Stimulated activated CD4-positive, alpha-beta T cell treated with anti-CD3 and anti-CD28 coated beads, Interleukin-15, amount 100 ng/mL, for 24 hours (primary cell): Measurements from ENCODE around the gene STARD8.
"Not testable (repeated sequence)": the region's sequence is repeated elsewhere in the genome, so short reads cannot be mapped to it uniquely, and the experiment has no call there.

Experiments
- DNase-seq: peaks from one replicate; pipeline ENCODE4 v3.0.0-alpha.2; 2020

The STARD8 gene

GRCh38 chrX:68647156-68647957 lies at the start of gene STARD8:
STARD8 (plus strand) TSS chrX:68647666; CDS start chrX:68647883, 217 bp downstream.
- no peak for DNase-seq

- no peak for DNase-seq
Measured at GRCh38 chrX:68598841-68599240, 48.6 kb upstream of the STARD8 start.

- no peak for DNase-seq
Measured at GRCh38 chrX:68599256-68600152, 48.0 kb upstream of the STARD8 start.

GRCh38 chrX:68604216-68604615 lies 43.2 kb upstream of the STARD8 start:
- not testable (repeated sequence) for DNase-seq

GRCh38 chrX:68614733-68615132 lies 32.7 kb upstream of the STARD8 start:
- not testable (repeated sequence) for DNase-seq

- no peak for DNase-seq
Measured at GRCh38 chrX:68627986-68628385, 19.5 kb upstream of the STARD8 start.

GRCh38 chrX:68629936-68630335 lies 17.5 kb upstream of the STARD8 start:
- DNase-seq = not testable (repeated sequence)

GRCh38 chrX:68631336-68631735 lies 16.1 kb upstream of the STARD8 start:
- no peak for DNase-seq

GRCh38 chrX:68632491-68632890 lies 15.0 kb upstream of the STARD8 start:
- no peak for DNase-seq

GRCh38 chrX:68633981-68634380 lies 13.5 kb upstream of the STARD8 start:
- no peak for DNase-seq

GRCh38 chrX:68634649-68635227 lies 12.7 kb upstream of the STARD8 start:
- DNase-seq = no peak

- DNase-seq = no peak
Measured at GRCh38 chrX:68640661-68641060, 6.8 kb upstream of the STARD8 start.

- DNase-seq = no peak
Measured at GRCh38 chrX:68644861-68645260, 2.6 kb upstream of the STARD8 start.

- DNase-seq = no peak
Measured at GRCh38 chrX:68646421-68646820, 1.0 kb upstream of the STARD8 start.

GRCh38 chrX:68648960-68649359 lies 1.5 kb downstream of the STARD8 start:
- DNase-seq = no peak

GRCh38 chrX:68650491-68650890 lies 3.0 kb downstream of the STARD8 start:
- no peak for DNase-seq

- DNase-seq = no peak
Measured at GRCh38 chrX:68651110-68651509, 3.6 kb downstream of the STARD8 start.

GRCh38 chrX:68652326-68653170 lies 5.1 kb downstream of the STARD8 start:
- DNase-seq = no peak

- no peak for DNase-seq
Measured at GRCh38 chrX:68654693-68655092, 7.2 kb downstream of the STARD8 start.

- not testable (repeated sequence) for DNase-seq
Measured at GRCh38 chrX:68656473-68656872, 9.0 kb downstream of the STARD8 start.

GRCh38 chrX:68658530-68658929 lies 11.1 kb downstream of the STARD8 start:
- DNase-seq = no peak

- no peak for DNase-seq
Measured at GRCh38 chrX:68659385-68659784, 11.9 kb downstream of the STARD8 start.

- no peak for DNase-seq
Measured at GRCh38 chrX:68659786-68660185, 12.3 kb downstream of the STARD8 start.
